Panc1 (cell line): Measurements from ENCODE around the gene SH3TC1.

Experiments
- POLR2AphosphoS5 ChIP-seq: IDR thresholded peaks from 2 replicates; pipeline ENCODE4 v1.6.1; 2012; ENCODE audit warnings: mild to moderate bottlenecking, low read depth, low read length, moderate library complexity
- SIN3A ChIP-seq: IDR thresholded peaks from 2 replicates; pipeline ENCODE4 v1.6.1; 2012; ENCODE audit warnings: low read depth, mild to moderate bottlenecking, low read length, moderate library complexity, borderline replicate concordance; ENCODE audit not compliant: insufficient read depth
- TCF7L2 ChIP-seq: IDR thresholded peaks from 2 replicates; pipeline ENCODE4 v1.6.1; 2011; ENCODE audit warnings: mild to moderate bottlenecking, low read depth, low read length, inconsistent platforms
- TF ChIP-seq, protein P1 (sequence below): fragments of 450-650 bp; IDR thresholded peaks from 2 replicates; pipeline ENCODE4 v1.5.1; 2017; ENCODE audit warnings: mild to moderate bottlenecking
- TF ChIP-seq, protein P2 (sequence below), 2 experiments: IDR thresholded peaks; 2 replicates each; pipeline ENCODE4 v1.6.1; 2011 to 2012; ENCODE audit warnings: low read depth in 2 of 2, control low read depth in 1 of 2, low read length in 1 of 2, mild to moderate bottlenecking in 1 of 2, moderate library complexity in 1 of 2; ENCODE audit not compliant: insufficient read depth in 1 of 2

DNA sequence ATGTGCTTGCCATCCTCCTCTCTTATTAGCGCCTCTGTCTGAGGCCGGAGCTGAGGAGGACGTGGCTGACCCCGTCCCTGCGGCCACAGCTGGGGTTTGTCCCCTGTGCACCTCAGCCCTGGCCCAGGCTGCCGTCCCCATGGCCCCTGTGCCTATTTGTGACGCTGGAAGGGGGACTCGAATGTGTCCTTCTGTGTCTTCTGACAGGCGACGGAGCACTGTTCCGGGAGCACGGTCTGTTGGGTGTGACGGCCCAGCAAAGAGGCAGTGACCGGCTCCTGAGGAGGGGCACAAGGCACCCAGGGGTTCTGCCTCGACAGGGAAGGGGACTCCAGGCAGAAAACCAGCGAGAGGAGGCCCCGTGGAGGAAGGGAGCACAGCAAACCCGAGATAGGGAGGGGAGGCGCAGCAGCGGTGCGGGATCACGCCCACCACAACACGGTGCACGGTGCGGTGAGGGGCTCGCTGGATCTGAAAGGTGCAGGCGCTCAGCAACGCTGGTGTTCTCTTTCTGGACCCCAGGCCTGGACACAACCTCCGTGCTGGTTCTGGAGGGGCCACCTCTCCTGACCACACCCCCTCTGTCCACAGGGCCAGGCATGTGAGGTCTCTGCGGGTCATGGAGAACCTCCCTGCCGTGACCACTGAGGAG is 5.6 kb downstream of the SH3TC1 start:
- TF ChIP-seq, protein P1, sequence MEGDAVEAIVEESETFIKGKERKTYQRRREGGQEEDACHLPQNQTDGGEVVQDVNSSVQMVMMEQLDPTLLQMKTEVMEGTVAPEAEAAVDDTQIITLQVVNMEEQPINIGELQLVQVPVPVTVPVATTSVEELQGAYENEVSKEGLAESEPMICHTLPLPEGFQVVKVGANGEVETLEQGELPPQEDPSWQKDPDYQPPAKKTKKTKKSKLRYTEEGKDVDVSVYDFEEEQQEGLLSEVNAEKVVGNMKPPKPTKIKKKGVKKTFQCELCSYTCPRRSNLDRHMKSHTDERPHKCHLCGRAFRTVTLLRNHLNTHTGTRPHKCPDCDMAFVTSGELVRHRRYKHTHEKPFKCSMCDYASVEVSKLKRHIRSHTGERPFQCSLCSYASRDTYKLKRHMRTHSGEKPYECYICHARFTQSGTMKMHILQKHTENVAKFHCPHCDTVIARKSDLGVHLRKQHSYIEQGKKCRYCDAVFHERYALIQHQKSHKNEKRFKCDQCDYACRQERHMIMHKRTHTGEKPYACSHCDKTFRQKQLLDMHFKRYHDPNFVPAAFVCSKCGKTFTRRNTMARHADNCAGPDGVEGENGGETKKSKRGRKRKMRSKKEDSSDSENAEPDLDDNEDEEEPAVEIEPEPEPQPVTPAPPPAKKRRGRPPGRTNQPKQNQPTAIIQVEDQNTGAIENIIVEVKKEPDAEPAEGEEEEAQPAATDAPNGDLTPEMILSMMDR, result no peak
- no peak for TF ChIP-seq SIN3A
- TF ChIP-seq POLR2AphosphoS5, result no peak
- TF ChIP-seq, protein P2, sequence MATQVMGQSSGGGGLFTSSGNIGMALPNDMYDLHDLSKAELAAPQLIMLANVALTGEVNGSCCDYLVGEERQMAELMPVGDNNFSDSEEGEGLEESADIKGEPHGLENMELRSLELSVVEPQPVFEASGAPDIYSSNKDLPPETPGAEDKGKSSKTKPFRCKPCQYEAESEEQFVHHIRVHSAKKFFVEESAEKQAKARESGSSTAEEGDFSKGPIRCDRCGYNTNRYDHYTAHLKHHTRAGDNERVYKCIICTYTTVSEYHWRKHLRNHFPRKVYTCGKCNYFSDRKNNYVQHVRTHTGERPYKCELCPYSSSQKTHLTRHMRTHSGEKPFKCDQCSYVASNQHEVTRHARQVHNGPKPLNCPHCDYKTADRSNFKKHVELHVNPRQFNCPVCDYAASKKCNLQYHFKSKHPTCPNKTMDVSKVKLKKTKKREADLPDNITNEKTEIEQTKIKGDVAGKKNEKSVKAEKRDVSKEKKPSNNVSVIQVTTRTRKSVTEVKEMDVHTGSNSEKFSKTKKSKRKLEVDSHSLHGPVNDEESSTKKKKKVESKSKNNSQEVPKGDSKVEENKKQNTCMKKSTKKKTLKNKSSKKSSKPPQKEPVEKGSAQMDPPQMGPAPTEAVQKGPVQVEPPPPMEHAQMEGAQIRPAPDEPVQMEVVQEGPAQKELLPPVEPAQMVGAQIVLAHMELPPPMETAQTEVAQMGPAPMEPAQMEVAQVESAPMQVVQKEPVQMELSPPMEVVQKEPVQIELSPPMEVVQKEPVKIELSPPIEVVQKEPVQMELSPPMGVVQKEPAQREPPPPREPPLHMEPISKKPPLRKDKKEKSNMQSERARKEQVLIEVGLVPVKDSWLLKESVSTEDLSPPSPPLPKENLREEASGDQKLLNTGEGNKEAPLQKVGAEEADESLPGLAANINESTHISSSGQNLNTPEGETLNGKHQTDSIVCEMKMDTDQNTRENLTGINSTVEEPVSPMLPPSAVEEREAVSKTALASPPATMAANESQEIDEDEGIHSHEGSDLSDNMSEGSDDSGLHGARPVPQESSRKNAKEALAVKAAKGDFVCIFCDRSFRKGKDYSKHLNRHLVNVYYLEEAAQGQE (IDR thresholded peaks at IDR 0.05; ENCODE audit: insufficient read depth in 1 of 2, low read depth in 2 of 2, low read length in 1 of 2), result no peak
- TF ChIP-seq TCF7L2, result no peak
